ENCODE measurements around the gene KCNH1.

- TF ChIP-seq CTCF (IDR thresholded peaks at IDR 0.05; ENCODE audit: insufficient read depth, low read depth, low read length) (no peak), EZH2 (IDR thresholded peaks at IDR 0.05; ENCODE audit: insufficient read depth, low read length) (no peak)
Observed at GRCh38 chr1:211088156-211088555, 45.8 kb downstream of the KCNH1 start.

Measured in astrocyte (in vitro differentiated cells and primary cell).